Measurements from ENCODE around the gene RNU1-3. TPM values are rescaled to one million over a fixed set of nuclear protein-coding genes. Genes with fewer than 3 reads are reported as not detected.
"Not testable (repeated sequence)": the region's sequence is repeated elsewhere in the genome, so short reads cannot be mapped to it uniquely, and the experiment has no call there.

The RNU1-3 gene
- polyA plus RNA-seq, 1 donor (not counting 4 experiments of a cell fraction or from before 2014, with no cell fraction given), result 67.0 TPM

DNA sequence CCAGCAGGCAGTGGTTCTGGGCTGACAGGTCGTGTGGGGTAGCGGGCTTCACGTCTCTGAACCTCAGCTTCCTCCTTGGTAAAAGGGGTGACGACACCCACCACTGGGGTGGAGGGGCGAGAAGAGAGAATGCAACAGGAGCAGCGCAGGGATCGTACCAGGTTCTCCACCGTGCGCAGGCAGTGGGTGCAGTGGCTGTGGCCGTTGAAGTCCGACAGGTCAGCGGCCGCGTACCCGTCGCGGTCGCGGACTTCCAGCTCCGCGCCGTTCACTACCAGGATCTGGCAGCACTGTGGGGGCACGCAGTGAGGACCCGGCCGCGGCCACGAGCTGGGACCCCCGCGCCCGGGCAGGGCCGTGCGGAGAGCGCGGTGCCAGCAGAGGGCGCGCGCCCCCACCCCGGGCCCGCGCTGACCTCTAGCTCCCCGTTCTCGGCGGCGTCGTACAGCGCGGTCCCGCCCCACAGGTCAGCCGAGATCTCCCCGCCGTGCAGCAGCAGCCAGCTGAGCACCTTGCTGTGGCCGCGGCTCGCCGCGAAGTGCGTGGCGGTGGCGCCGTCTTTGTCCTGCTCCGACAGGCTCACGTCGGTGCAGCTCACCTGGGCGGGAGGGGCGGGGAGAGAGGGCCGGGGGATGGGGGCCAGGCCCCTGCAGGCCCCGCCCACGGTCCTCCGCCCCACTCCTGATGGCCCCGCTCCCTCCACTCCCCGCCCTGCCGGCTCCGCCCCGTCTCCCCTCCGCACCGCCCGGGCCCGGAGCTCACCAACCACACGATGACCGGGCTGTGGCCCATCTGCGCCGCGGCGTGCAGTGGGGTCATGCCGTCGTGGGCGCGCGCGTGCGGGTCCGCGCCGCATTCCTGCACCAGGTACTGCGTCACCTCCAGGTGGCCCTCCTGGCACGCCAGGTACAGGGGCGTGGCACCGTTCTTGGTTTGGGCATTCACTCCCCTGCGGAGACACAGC, 40.7 kb upstream of the RNU1-3 start:
- H4K20me1 ChIP-seq (ENCODE audit: control insufficient read depth, extremely low read depth, insufficient read depth, low read length); FAIRE-seq; H3K27me3 ChIP-seq (ENCODE audit: control insufficient read depth, extremely low read depth, insufficient read depth, low read length); H2AFZ ChIP-seq (ENCODE audit: control insufficient read depth, low read length); H3K27ac ChIP-seq (ENCODE audit: control insufficient read depth, insufficient read depth, low read length); H3K4me2 ChIP-seq (ENCODE audit: control insufficient read depth, extremely low read depth, insufficient read depth, low read depth, low read length); H3K9me3 ChIP-seq (ENCODE audit: control insufficient read depth, low read depth, low read length); dilution Hi-C loops (cut with MboI; ENCODE audit: extremely low pct_ligation_motif_present, low sequenced_read_pairs); H3K9me1 ChIP-seq (ENCODE audit: control insufficient read depth, extremely low read depth, insufficient read depth, low read length); H3K4me1 ChIP-seq (ENCODE audit: control insufficient read depth, extremely low read depth, insufficient read depth, low read length); H3K9ac ChIP-seq (ENCODE audit: control insufficient read depth, extremely low read depth, insufficient read depth, low read length); H3K36me3 ChIP-seq (ENCODE audit: control insufficient read depth in 2 of 2, extremely low read depth in 1 of 2, insufficient read depth in 2 of 2, low read length in 2 of 2); DNase-seq (ENCODE audit: low read depth, low spot score); H3K79me2 ChIP-seq (ENCODE audit: control insufficient read depth, insufficient read depth, low read length): not testable (repeated sequence)
- peak overlapping the region in 1 of 3 experiments; percentile 26 for H3K4me3 ChIP-seq (ENCODE audit: control insufficient read depth in 2 of 3, extremely low read depth in 1 of 3, insufficient read depth in 2 of 3, low read depth in 1 of 3, low read length in 3 of 3)

DNA sequence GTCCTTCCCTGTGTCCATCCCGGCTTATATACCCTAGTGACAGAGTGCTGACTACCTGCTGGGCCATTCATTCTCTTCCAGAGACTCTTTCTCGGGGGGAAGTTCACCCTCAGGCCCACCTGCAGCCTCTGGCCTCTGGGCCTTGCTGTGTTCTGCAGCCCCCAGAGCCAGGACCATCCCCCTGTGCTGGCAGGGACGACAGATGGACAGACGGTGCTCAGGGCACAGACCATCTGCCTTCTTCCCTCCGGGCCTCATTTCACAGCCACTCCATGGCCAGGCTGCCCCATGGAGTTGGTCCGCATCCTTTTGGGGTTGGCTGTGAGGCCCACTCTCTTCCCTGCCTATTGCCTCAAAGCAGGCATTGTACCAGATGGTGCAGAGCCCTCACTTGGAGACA, 39.6 kb upstream of the RNU1-3 start:
- H3K9me1 ChIP-seq (ENCODE audit: control insufficient read depth, extremely low read depth, insufficient read depth, low read length); H3K79me2 ChIP-seq (ENCODE audit: control insufficient read depth, insufficient read depth, low read length); H3K9me3 ChIP-seq (ENCODE audit: control insufficient read depth, low read depth, low read length); H2AFZ ChIP-seq (ENCODE audit: control insufficient read depth, low read length); dilution Hi-C loops (cut with MboI; ENCODE audit: extremely low pct_ligation_motif_present, low sequenced_read_pairs); H4K20me1 ChIP-seq (ENCODE audit: control insufficient read depth, extremely low read depth, insufficient read depth, low read length); H3K9ac ChIP-seq (ENCODE audit: control insufficient read depth, extremely low read depth, insufficient read depth, low read length); H3K36me3 ChIP-seq (ENCODE audit: control insufficient read depth in 2 of 2, extremely low read depth in 1 of 2, insufficient read depth in 2 of 2, low read length in 2 of 2); H3K4me2 ChIP-seq (ENCODE audit: control insufficient read depth, extremely low read depth, insufficient read depth, low read depth, low read length); H3K27ac ChIP-seq (ENCODE audit: control insufficient read depth, insufficient read depth, low read length); DNase-seq (ENCODE audit: low read depth, low spot score); H3K27me3 ChIP-seq (ENCODE audit: control insufficient read depth, extremely low read depth, insufficient read depth, low read length); H3K4me3 ChIP-seq (ENCODE audit: control insufficient read depth in 2 of 3, extremely low read depth in 1 of 3, insufficient read depth in 2 of 3, low read depth in 1 of 3, low read length in 3 of 3); H3K4me1 ChIP-seq (ENCODE audit: control insufficient read depth, extremely low read depth, insufficient read depth, low read length); FAIRE-seq: not testable (repeated sequence)

DNA sequence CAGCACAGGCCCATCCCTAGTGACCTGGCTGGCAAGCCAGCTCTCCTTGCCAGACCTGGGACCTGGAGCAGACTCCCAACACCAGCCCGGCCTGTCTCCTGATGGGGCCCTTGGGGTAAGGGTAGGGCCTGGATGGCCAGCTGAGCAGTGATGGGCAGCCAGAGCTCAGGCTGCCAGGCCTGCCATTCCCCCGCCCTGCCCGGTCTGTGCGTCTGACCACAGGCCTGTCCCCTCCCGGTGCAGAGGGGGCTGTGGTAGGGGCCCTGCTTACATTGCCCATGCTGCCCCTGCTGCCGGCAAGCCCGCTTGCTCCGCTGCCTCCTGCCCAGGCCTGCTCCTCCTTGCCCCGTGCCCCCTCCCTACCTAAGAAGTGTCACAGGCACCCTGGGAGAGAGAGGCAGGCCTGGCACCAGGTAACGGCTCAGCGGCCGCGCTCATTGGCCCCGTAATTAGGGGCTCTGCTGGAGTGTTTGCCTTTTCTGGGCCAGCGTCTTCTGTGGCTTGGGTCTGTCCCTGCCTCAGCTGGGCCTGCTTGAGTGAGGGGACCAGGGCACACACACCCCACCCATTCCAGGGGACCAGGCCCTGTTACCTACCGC, 37.9 kb upstream of the RNU1-3 start:
- H3K9me3 ChIP-seq (ENCODE audit: control insufficient read depth, low read depth, low read length); H3K27me3 ChIP-seq (ENCODE audit: control insufficient read depth, extremely low read depth, insufficient read depth, low read length); H3K9me1 ChIP-seq (ENCODE audit: control insufficient read depth, extremely low read depth, insufficient read depth, low read length); H3K9ac ChIP-seq (ENCODE audit: control insufficient read depth, extremely low read depth, insufficient read depth, low read length); H4K20me1 ChIP-seq (ENCODE audit: control insufficient read depth, extremely low read depth, insufficient read depth, low read length); H2AFZ ChIP-seq (ENCODE audit: control insufficient read depth, low read length); H3K79me2 ChIP-seq (ENCODE audit: control insufficient read depth, insufficient read depth, low read length); H3K4me3 ChIP-seq (ENCODE audit: control insufficient read depth in 2 of 3, extremely low read depth in 1 of 3, insufficient read depth in 2 of 3, low read depth in 1 of 3, low read length in 3 of 3); DNase-seq (ENCODE audit: low read depth, low spot score); H3K4me2 ChIP-seq (ENCODE audit: control insufficient read depth, extremely low read depth, insufficient read depth, low read depth, low read length); FAIRE-seq; H3K27ac ChIP-seq (ENCODE audit: control insufficient read depth, insufficient read depth, low read length); H3K4me1 ChIP-seq (ENCODE audit: control insufficient read depth, extremely low read depth, insufficient read depth, low read length); dilution Hi-C loops (cut with MboI; ENCODE audit: extremely low pct_ligation_motif_present, low sequenced_read_pairs); H3K36me3 ChIP-seq (ENCODE audit: control insufficient read depth in 2 of 2, extremely low read depth in 1 of 2, insufficient read depth in 2 of 2, low read length in 2 of 2): not testable (repeated sequence)

DNA sequence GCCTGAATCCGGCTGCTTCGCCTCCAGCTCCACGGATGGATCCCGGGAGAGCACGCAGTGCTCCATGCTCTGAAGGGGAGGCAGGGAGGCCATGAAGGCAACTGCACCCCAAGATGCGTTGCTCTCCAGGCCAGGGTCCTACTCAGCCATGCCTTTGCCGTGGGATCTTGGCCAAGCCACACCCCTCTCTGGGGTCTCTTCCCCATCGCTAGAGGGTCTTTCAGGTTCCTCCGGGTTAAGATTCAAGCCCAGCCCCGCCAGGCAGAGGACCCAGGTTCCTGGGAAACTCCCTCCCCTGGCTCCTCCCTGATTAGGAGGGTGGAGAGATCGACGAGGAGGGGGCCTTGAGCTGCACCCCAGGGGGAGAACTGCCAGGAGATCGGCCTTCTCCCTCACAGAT, 37.3 kb upstream of the RNU1-3 start:
- dilution Hi-C loops (cut with MboI; ENCODE audit: extremely low pct_ligation_motif_present, low sequenced_read_pairs); H3K4me3 ChIP-seq (ENCODE audit: control insufficient read depth in 2 of 3, extremely low read depth in 1 of 3, insufficient read depth in 2 of 3, low read depth in 1 of 3, low read length in 3 of 3); H3K79me2 ChIP-seq (ENCODE audit: control insufficient read depth, insufficient read depth, low read length); H4K20me1 ChIP-seq (ENCODE audit: control insufficient read depth, extremely low read depth, insufficient read depth, low read length); H3K9ac ChIP-seq (ENCODE audit: control insufficient read depth, extremely low read depth, insufficient read depth, low read length); DNase-seq (ENCODE audit: low read depth, low spot score); H3K27ac ChIP-seq (ENCODE audit: control insufficient read depth, insufficient read depth, low read length); H3K27me3 ChIP-seq (ENCODE audit: control insufficient read depth, extremely low read depth, insufficient read depth, low read length); H3K36me3 ChIP-seq (ENCODE audit: control insufficient read depth in 2 of 2, extremely low read depth in 1 of 2, insufficient read depth in 2 of 2, low read length in 2 of 2); H2AFZ ChIP-seq (ENCODE audit: control insufficient read depth, low read length); H3K9me3 ChIP-seq (ENCODE audit: control insufficient read depth, low read depth, low read length); H3K4me2 ChIP-seq (ENCODE audit: control insufficient read depth, extremely low read depth, insufficient read depth, low read depth, low read length); FAIRE-seq; H3K4me1 ChIP-seq (ENCODE audit: control insufficient read depth, extremely low read depth, insufficient read depth, low read length); H3K9me1 ChIP-seq (ENCODE audit: control insufficient read depth, extremely low read depth, insufficient read depth, low read length): not testable (repeated sequence)

GRCh38 chr1:16703602-16704001, 36.9 kb upstream of the RNU1-3 start:
- H3K9me3 ChIP-seq (ENCODE audit: control insufficient read depth, low read depth, low read length); H2AFZ ChIP-seq (ENCODE audit: control insufficient read depth, low read length); H3K36me3 ChIP-seq (ENCODE audit: control insufficient read depth in 2 of 2, extremely low read depth in 1 of 2, insufficient read depth in 2 of 2, low read length in 2 of 2); H3K27ac ChIP-seq (ENCODE audit: control insufficient read depth, insufficient read depth, low read length); H3K9ac ChIP-seq (ENCODE audit: control insufficient read depth, extremely low read depth, insufficient read depth, low read length); H3K79me2 ChIP-seq (ENCODE audit: control insufficient read depth, insufficient read depth, low read length); H3K9me1 ChIP-seq (ENCODE audit: control insufficient read depth, extremely low read depth, insufficient read depth, low read length); H3K4me2 ChIP-seq (ENCODE audit: control insufficient read depth, extremely low read depth, insufficient read depth, low read depth, low read length); H3K27me3 ChIP-seq (ENCODE audit: control insufficient read depth, extremely low read depth, insufficient read depth, low read length); H3K4me1 ChIP-seq (ENCODE audit: control insufficient read depth, extremely low read depth, insufficient read depth, low read length); FAIRE-seq; dilution Hi-C loops (cut with MboI; ENCODE audit: extremely low pct_ligation_motif_present, low sequenced_read_pairs); DNase-seq (ENCODE audit: low read depth, low spot score); H3K4me3 ChIP-seq (ENCODE audit: control insufficient read depth in 2 of 3, extremely low read depth in 1 of 3, insufficient read depth in 2 of 3, low read depth in 1 of 3, low read length in 3 of 3); H4K20me1 ChIP-seq (ENCODE audit: control insufficient read depth, extremely low read depth, insufficient read depth, low read length): not testable (repeated sequence)
